Ovary (tissue), 9 donors: ENCODE data around the gene DPAGT1. TPM values are rescaled to one million over a fixed set of nuclear protein-coding genes. Genes with fewer than 3 reads are reported as not detected.

ENCODE experiments used
- DNase-seq, 5 donors: peaks; one replicate each; pipeline ENCODE4 v3.0.0-alpha.2; 2019 to 2020
- H3K27ac ChIP-seq, 2 donors: fragments of 200-600 bp; one replicate each; pipeline versions ENCODE4 v1.5.1 to v1.8.0; 2019 to 2022
- H3K27me3 ChIP-seq: fragments of 200-600 bp; one replicate; pipeline ENCODE4 v1.8.0; 2022
- H3K36me3 ChIP-seq: fragments of 200-600 bp; sonication (generic); one replicate; pipeline ENCODE4 v1.5.1; 2019
- H3K4me1 ChIP-seq: one replicate; pipeline ENCODE4 v1.8.1; 2013; ENCODE audit warnings: mild to moderate bottlenecking, moderate library complexity; ENCODE audit not compliant: insufficient read depth
- H3K4me3 ChIP-seq: fragments of 200-600 bp; sonication (generic); one replicate; pipeline ENCODE4 v1.5.1; 2017
- H3K9me3 ChIP-seq, 2 donors: fragments of 200-600 bp in 1 of 2; sonication (generic) in 1 of 2; one replicate each; pipeline versions ENCODE4 v1.5.1 to v1.8.1; 2013 to 2019; ENCODE audit warnings: mild to moderate bottlenecking in 1 of 2, moderate library complexity in 1 of 2
- CTCF ChIP-seq, 3 donors: fragments of 450-650 bp in 2 of 3; fragments of 200-600 bp in 1 of 3; IDR thresholded peaks; one replicate each; pipeline versions ENCODE4 v1.5.1 to v1.8.0; 2016 to 2022; ENCODE audit warnings: antibody characterized with exemption in 3 of 3, mild to moderate bottlenecking in 1 of 3
- EP300 ChIP-seq: sonication (generic); formaldehyde crosslinking; IDR thresholded peaks from one replicate; pipeline ENCODE4 v1.6.1; 2017; ENCODE audit warnings: antibody characterized with exemption
- POLR2A ChIP-seq: fragments of 450-650 bp; IDR thresholded peaks from one replicate; pipeline ENCODE4 v1.6.1; 2017; ENCODE audit warnings: antibody characterized with exemption, mild to moderate bottlenecking, moderate library complexity
- WGBS, 3 donors: extraction: QIAGEN DNeasy Blood & Tissue Kit in 1 of 3; methylation state at CpG; one replicate each; pipeline versions ENCODE4 v1.1.5 to v1.1.7; 2013 to 2017; 5-methylcytosine and 5-hydroxymethylcytosine counted together
- intact Hi-C, 4 donors: fragments of 100-400 bp; cut with DNase I; formaldehyde crosslinking; loops; one replicate each; pipeline versions ENCODE4 v1.11.0 to v1.15.1; 2022 to 2023
- polyA plus RNA-seq, 2 donors: library from polyadenylated mRNA; stranded (reverse); fragments of 200-250 nt in 1 of 2; fragments of 350-450 nt in 1 of 2; fragmentation: Illumina TruSeq in 1 of 2; extraction: RNeasy Lipid Tissue Mini Kit (QIAGEN cat#74804) in 1 of 2; gene quantifications; one replicate each; pipeline ENCODE4 v1.2.3, GENCODE V29; 2013 to 2014
- total RNA-seq, 7 donors: library from RNA; depleted of rRNA in 2 of 7; stranded (reverse); fragments of >200 nt in 2 of 7; fragmentation: NEBNext Ultra II Directional in 3 of 7; extraction: Animal tissue kit (Norgen Biotek cat#: 25700) in 3 of 7; gene quantifications; one replicate each; pipeline versions ENCODE4 v1.1.0 to v1.2.4, GENCODE V29; 2016 to 2023
- donor health status: DM: no; HTN: no; CAD: no; lungs with moderate emphysema.
- donor health status: DM: no; HTN: no; CAD: no.
- donor health status: Bipolar disorder and iron deficiency.
- donor health status: DM: yes; HTN: yes; CAD: no.
- donor health status: DM: no; HTN: no; CAD: no.
- donor health status: DM: yes; HTN: yes; CAD: no.

The DPAGT1 gene
- total and polyA plus RNA-seq, 9 donors, result 14.1 to 61.4 (median 24.4) TPM

GRCh38 chr11:119052163-119052814, 49.4 kb downstream of the DPAGT1 start:
- Histone ChIP-seq H3K27ac (no peak overlapping the region), H3K9me3 (no peaks in the 10 kb centered on the region), H3K4me3 (no peak overlapping the region), H3K4me1 (peaks cover 4% of the 10 kb centered on the region), H3K27me3 (no peaks in the 10 kb centered on the region), H3K36me3 (no peaks in the 10 kb centered on the region)
- intact Hi-C loops, result no loop called here
- TF ChIP-seq POLR2A, result no peak
- no peak for TF ChIP-seq CTCF (IDR thresholded peaks at IDR 0.05)
- TF ChIP-seq EP300, result no peak
- 91 to 95% (median 92%) methylated on average over 23 of the region's 23 CpGs for WGBS, 3 donors
- DNase-seq, result no peak

GRCh38 chr11:119051440-119052162, 50.1 kb downstream of the DPAGT1 start:
- Histone ChIP-seq H3K27me3 (no peaks in the 10 kb centered on the region), H3K4me1 (peaks cover 4% of the 10 kb centered on the region), H3K9me3 (no peaks in the 10 kb centered on the region), H3K4me3 (no peak overlapping the region), H3K36me3 (no peaks in the 10 kb centered on the region), H3K27ac (no peak overlapping the region)
- intact Hi-C loops, result no loop called here
- WGBS, 3 donors, result 80 to 83% (median 82%) methylated on average over 17 of the region's 17 CpGs
- no peak for DNase-seq
- TF ChIP-seq POLR2A (no peak), EP300 (no peak), CTCF (IDR thresholded peaks at IDR 0.05) (no peak)

GRCh38 chr11:119049081-119049480, 52.6 kb downstream of the DPAGT1 start:
- Histone ChIP-seq H3K4me3 (no peak overlapping the region), H3K27me3 (no peaks in the 10 kb centered on the region), H3K27ac (no peak overlapping the region), H3K36me3 (no peaks in the 10 kb centered on the region), H3K9me3 (no peaks in the 10 kb centered on the region), H3K4me1 (no peaks in the 10 kb centered on the region)
- DNase-seq, result no peak
- TF ChIP-seq POLR2A, result no peak
- no peak for TF ChIP-seq EP300
- no peak for TF ChIP-seq CTCF (IDR thresholded peaks at IDR 0.05)
- whole genome bisulfite sequencing, 3 donors, result 90% methylated on average over 7 of the region's 7 CpGs
- intact Hi-C loops, result no loop called here

- Histone ChIP-seq H3K4me3 (no peak overlapping the region), H3K4me1 (no peaks in the 10 kb centered on the region), H3K27me3 (no peaks in the 10 kb centered on the region), H3K9me3 (no peaks in the 10 kb centered on the region), H3K36me3 (no peaks in the 10 kb centered on the region), H3K27ac (no peak overlapping the region)
- no peak for DNase-seq
- TF ChIP-seq POLR2A (no peak), CTCF (IDR thresholded peaks at IDR 0.05) (no peak), EP300 (no peak)
- intact Hi-C loops, result no loop called here
- WGBS, 3 donors, result 91 to 92% (median 92%) methylated on average over 9 of the region's 9 CpGs
Measured at GRCh38 chr11:119048644-119049043, 53.0 kb downstream of the DPAGT1 start.
